Esophagus muscularis mucosa (tissue), 4 donors: ENCODE results near the gene UNC5A.

Experiments used
- CTCF ChIP-seq, 3 experiments: fragments of 200-600 bp in 2 of 3; fragments of 450-650 bp in 1 of 3; sonication (generic) in 2 of 3; IDR thresholded peaks; one replicate each; pipeline ENCODE4 v1.5.1; 2017 to 2019; ENCODE audit warnings: antibody characterized with exemption in 3 of 3, mild to moderate bottlenecking in 2 of 3, moderate library complexity in 1 of 3
- EP300 ChIP-seq: sonication (generic); formaldehyde crosslinking; IDR thresholded peaks from one replicate; pipeline ENCODE4 v1.6.1; 2017; ENCODE audit warnings: antibody characterized with exemption
- POLR2A ChIP-seq: fragments of 450-650 bp; IDR thresholded peaks from one replicate; pipeline ENCODE4 v1.6.1; 2017; ENCODE audit warnings: antibody characterized with exemption, moderate library complexity, mild to moderate bottlenecking, low read depth
- POLR2AphosphoS5 ChIP-seq, 2 donors: sonication (generic); formaldehyde crosslinking; IDR thresholded peaks; one replicate each; pipeline ENCODE4 v1.6.1; 2017; ENCODE audit warnings: antibody characterized with exemption in 2 of 2

- TF ChIP-seq CTCF (IDR thresholded peaks at IDR 0.05) (no peak), EP300 (no peak), POLR2A (no peak), POLR2AphosphoS5 (IDR thresholded peaks at IDR 0.05) (no peak)
These were observed 19.0 kb downstream of the UNC5A start for GRCh38 chr5:176829320-176829719.
